HG03175 (cell line): ENCODE data around the gene PARG.
"Not testable (repeated sequence)": the region's sequence is repeated elsewhere in the genome, so short reads cannot be mapped to it uniquely, and the experiment has no call there.

Experiments
- ATAC-seq: cut with Tn5 transposase; IDR thresholded peaks from one replicate; pipeline ENCODE4 v1.9.1; 2021; ENCODE audit warnings: mild to moderate bottlenecking, moderate library complexity; ENCODE audit not compliant: unreplicated experiment

The PARG gene

GRCh38 chr10:49908290-49909080, 33.3 kb downstream of the PARG start:
- not testable (repeated sequence) for ATAC-seq

- not testable (repeated sequence) for ATAC-seq
These were observed 38.0 kb downstream of the PARG start for GRCh38 chr10:49903829-49904228.

GRCh38 chr10:49900406-49900805, 41.4 kb downstream of the PARG start:
- ATAC-seq = not testable (repeated sequence)

- not testable (repeated sequence) for ATAC-seq
These were observed 41.8 kb downstream of the PARG start for GRCh38 chr10:49899999-49900398.

- not testable (repeated sequence) for ATAC-seq
These were observed 51.8 kb downstream of the PARG start for GRCh38 chr10:49890025-49890424.

- ATAC-seq = not testable (repeated sequence)
These were observed 57.0 kb downstream of the PARG start for GRCh38 chr10:49884739-49885331.

GRCh38 chr10:49883852-49884251, 58.0 kb downstream of the PARG start:
- ATAC-seq = not testable (repeated sequence)

GRCh38 chr10:49882327-49882726, 59.5 kb downstream of the PARG start:
- ATAC-seq = not testable (repeated sequence)

GRCh38 chr10:49872740-49873139, 69.1 kb downstream of the PARG start:
- ATAC-seq = not testable (repeated sequence)

GRCh38 chr10:49871462-49871861, 70.4 kb downstream of the PARG start:
- ATAC-seq = not testable (repeated sequence)

GRCh38 chr10:49859933-49860332, 81.9 kb downstream of the PARG start:
- ATAC-seq = not testable (repeated sequence)

GRCh38 chr10:49858697-49859382, 83.0 kb downstream of the PARG start:
- ATAC-seq = not testable (repeated sequence)

- ATAC-seq = not testable (repeated sequence)
These were observed 92.3 kb downstream of the PARG start for GRCh38 chr10:49849520-49849919.

GRCh38 chr10:49844775-49845595, 96.8 kb downstream of the PARG start:
- ATAC-seq = no peak

- not testable (repeated sequence) for ATAC-seq
These were observed 99.5 kb downstream of the PARG start for GRCh38 chr10:49842333-49842628.

GRCh38 chr10:49841615-49842332, 100.1 kb downstream of the PARG start:
- ATAC-seq = no peak

GRCh38 chr10:49837685-49838084, 104.1 kb downstream of the PARG start:
- no peak for ATAC-seq

GRCh38 chr10:49837051-49837478, 104.8 kb downstream of the PARG start:
- ATAC-seq = no peak

- ATAC-seq = no peak
These were observed 106.9 kb downstream of the PARG start for GRCh38 chr10:49834976-49835375.

- no peak for ATAC-seq
These were observed 107.6 kb downstream of the PARG start for GRCh38 chr10:49834201-49834600.
